GM08714 (cell line): Measurements from ENCODE around the gene SAV1.
"Not testable (repeated sequence)": the region's sequence is repeated elsewhere in the genome, so short reads cannot be mapped to it uniquely, and the experiment has no call there.

Source experiments
- H3K4me3 ChIP-seq: fragments of 200-500 bp; sonication (Bioruptor generic); 2 replicates; pipeline ENCODE4 v1.5.1; 2014; ENCODE audit warnings: mild to moderate bottlenecking, low read length, inconsistent platforms
- ZNF274 ChIP-seq: IDR thresholded peaks from 2 replicates; pipeline ENCODE4 v1.6.1; 2012; ENCODE audit warnings: mild to moderate bottlenecking, low read depth, low read length

Gene SAV1

GRCh38 chr14:50675597-50675996 lies 7.5 kb upstream of the SAV1 start:
- TF ChIP-seq ZNF274: no peak
- no peak overlapping the region for H3K4me3 ChIP-seq

- TF ChIP-seq ZNF274: no peak
- H3K4me3 ChIP-seq: no peak overlapping the region
Observed at GRCh38 chr14:50670866-50671256, 2.8 kb upstream of the SAV1 start.

- no peak overlapping the region for H3K4me3 ChIP-seq
- no peak for TF ChIP-seq ZNF274
Observed at GRCh38 chr14:50670196-50670865, 2.2 kb upstream of the SAV1 start.

GRCh38 chr14:50669441-50669986 lies 1.4 kb upstream of the SAV1 start:
- H3K4me3 ChIP-seq: no peak overlapping the region
- TF ChIP-seq ZNF274: no peak

- TF ChIP-seq ZNF274: no peak
- peak overlapping the region; percentile 79 for H3K4me3 ChIP-seq
Observed at GRCh38 chr14:50668826-50669143, 679 bp upstream of the SAV1 start.

GRCh38 chr14:50667684-50667995 lies 466 bp downstream of the SAV1 start:
- TF ChIP-seq ZNF274: no peak
- H3K4me3 ChIP-seq: peak overlapping the region; percentile 79

- TF ChIP-seq ZNF274: no peak
- H3K4me3 ChIP-seq: peak overlapping the region; percentile 79
Observed at GRCh38 chr14:50666772-50667683, 1.1 kb downstream of the SAV1 start.

GRCh38 chr14:50665300-50665699 lies 2.8 kb downstream of the SAV1 start:
- peak overlapping the region; percentile 79; the same call in 1 of the 2 replicates for H3K4me3 ChIP-seq

GRCh38 chr14:50664579-50664978 lies 3.5 kb downstream of the SAV1 start:
- not testable (repeated sequence) for H3K4me3 ChIP-seq

- no peak for TF ChIP-seq ZNF274
- H3K4me3 ChIP-seq: no peak overlapping the region
Observed at GRCh38 chr14:50659327-50659974, 8.7 kb downstream of the SAV1 start.

GRCh38 chr14:50658203-50658602 lies 9.9 kb downstream of the SAV1 start:
- H3K4me3 ChIP-seq: no peak overlapping the region

GRCh38 chr14:50657753-50658152 lies 10.4 kb downstream of the SAV1 start:
- H3K4me3 ChIP-seq: no peak overlapping the region
- TF ChIP-seq ZNF274: no peak

More at GRCh38 chr14:50658203-50658602, 9.9 kb downstream of the SAV1 start:
- TF ChIP-seq ZNF274: no peak

GRCh38 chr14:50656776-50657175 lies 11.3 kb downstream of the SAV1 start:
- no peak overlapping the region for H3K4me3 ChIP-seq
- no peak for TF ChIP-seq ZNF274

- no peak overlapping the region for H3K4me3 ChIP-seq
- TF ChIP-seq ZNF274: no peak
Observed at GRCh38 chr14:50649691-50650090, 18.4 kb downstream of the SAV1 start.

GRCh38 chr14:50647753-50648152 lies 20.4 kb downstream of the SAV1 start:
- H3K4me3 ChIP-seq: no peak overlapping the region
- TF ChIP-seq ZNF274: no peak
